Esophagus muscularis mucosa (tissue), 4 donors: ENCODE measurements around the gene CALD1.

ENCODE experiments used
- EP300 ChIP-seq: sonication (generic); formaldehyde crosslinking; IDR thresholded peaks from one replicate; pipeline ENCODE4 v1.6.1; 2017; ENCODE audit warnings: antibody characterized with exemption
- POLR2A ChIP-seq: fragments of 450-650 bp; IDR thresholded peaks from one replicate; pipeline ENCODE4 v1.6.1; 2017; ENCODE audit warnings: antibody characterized with exemption, moderate library complexity, mild to moderate bottlenecking, low read depth
- TF ChIP-seq, protein P1 (sequence below), 3 experiments: fragments of 200-600 bp in 2 of 3; fragments of 450-650 bp in 1 of 3; sonication (generic) in 2 of 3; IDR thresholded peaks; one replicate each; pipeline ENCODE4 v1.5.1; 2017 to 2019; ENCODE audit warnings: antibody characterized with exemption in 3 of 3, mild to moderate bottlenecking in 2 of 3, moderate library complexity in 1 of 3

GRCh38 chr7:134739362-134739761, 40.1 kb upstream of the CALD1 start:
- TF ChIP-seq POLR2A = no peak
- TF ChIP-seq, protein P1, sequence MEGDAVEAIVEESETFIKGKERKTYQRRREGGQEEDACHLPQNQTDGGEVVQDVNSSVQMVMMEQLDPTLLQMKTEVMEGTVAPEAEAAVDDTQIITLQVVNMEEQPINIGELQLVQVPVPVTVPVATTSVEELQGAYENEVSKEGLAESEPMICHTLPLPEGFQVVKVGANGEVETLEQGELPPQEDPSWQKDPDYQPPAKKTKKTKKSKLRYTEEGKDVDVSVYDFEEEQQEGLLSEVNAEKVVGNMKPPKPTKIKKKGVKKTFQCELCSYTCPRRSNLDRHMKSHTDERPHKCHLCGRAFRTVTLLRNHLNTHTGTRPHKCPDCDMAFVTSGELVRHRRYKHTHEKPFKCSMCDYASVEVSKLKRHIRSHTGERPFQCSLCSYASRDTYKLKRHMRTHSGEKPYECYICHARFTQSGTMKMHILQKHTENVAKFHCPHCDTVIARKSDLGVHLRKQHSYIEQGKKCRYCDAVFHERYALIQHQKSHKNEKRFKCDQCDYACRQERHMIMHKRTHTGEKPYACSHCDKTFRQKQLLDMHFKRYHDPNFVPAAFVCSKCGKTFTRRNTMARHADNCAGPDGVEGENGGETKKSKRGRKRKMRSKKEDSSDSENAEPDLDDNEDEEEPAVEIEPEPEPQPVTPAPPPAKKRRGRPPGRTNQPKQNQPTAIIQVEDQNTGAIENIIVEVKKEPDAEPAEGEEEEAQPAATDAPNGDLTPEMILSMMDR (IDR thresholded peaks at IDR 0.05) = no peak
- TF ChIP-seq EP300 = no peak
